Spleen (tissue), 11 donors: Measurements from ENCODE around the gene IGF1R. TPM values are rescaled to one million over a fixed set of nuclear protein-coding genes. Genes with fewer than 3 reads are reported as not detected.

ENCODE experiments used
- DNase-seq: peaks from one replicate; pipeline ENCODE4 v3.0.0-alpha.2; 2020
- H3K27ac ChIP-seq, 8 donors: fragments of 200-600 bp; sonication (generic) in 7 of 8; 1 replicate in 4 of 8; 2 replicates in 4 of 8; pipeline versions ENCODE4 v1.5.0 to v1.8.0; 2016 to 2021; ENCODE audit warnings: inconsistent platforms in 4 of 8, mild to moderate bottlenecking in 4 of 8, moderate library complexity in 1 of 8
- H3K27me3 ChIP-seq, 7 donors: fragments of 200-600 bp; sonication (generic) in 6 of 7; replicated peaks in 1 of 7; 1 replicate in 4 of 7; 2 replicates in 3 of 7; pipeline versions ENCODE4 v1.5.0 to v1.8.0; 2016 to 2021; ENCODE audit warnings: inconsistent platforms in 3 of 7, mild to moderate bottlenecking in 1 of 7
- H3K36me3 ChIP-seq, 6 donors: fragments of 200-600 bp; sonication (generic) in 5 of 6; 1 replicate in 4 of 6; 2 replicates in 2 of 6; pipeline versions ENCODE4 v1.5.0 to v1.8.0; 2016 to 2021; ENCODE audit warnings: inconsistent platforms in 2 of 6
- H3K4me1 ChIP-seq, 6 donors: fragments of 200-600 bp; sonication (generic) in 5 of 6; 1 replicate in 3 of 6; 2 replicates in 3 of 6; pipeline versions ENCODE4 v1.5.0 to v1.8.0; 2016 to 2021; ENCODE audit warnings: inconsistent platforms in 3 of 6
- H3K4me3 ChIP-seq, 8 donors: fragments of 200-600 bp; sonication (generic) in 7 of 8; 1 replicate in 4 of 8; 2 replicates in 4 of 8; pipeline versions ENCODE4 v1.5.0 to v1.8.0; 2016 to 2021; ENCODE audit warnings: inconsistent platforms in 4 of 8, mild to moderate bottlenecking in 4 of 8, moderate library complexity in 2 of 8
- H3K9me3 ChIP-seq, 8 donors: fragments of 200-600 bp; sonication (generic) in 7 of 8; 1 replicate in 4 of 8; 2 replicates in 4 of 8; pipeline versions ENCODE4 v1.5.0 to v1.8.0; 2016 to 2021; ENCODE audit warnings: inconsistent platforms in 4 of 8
- CTCF ChIP-seq, 11 experiments: fragments of 200-600 bp in 7 of 11; fragments of 450-650 bp in 4 of 11; sonication (generic) in 4 of 11; IDR thresholded peaks in 8 of 11; conservative IDR thresholded peaks in 3 of 11; 1 replicate in 7 of 11; 2 replicates in 4 of 11; pipeline versions ENCODE4 v1.4.0 to v1.8.0; 2016 to 2021; ENCODE audit warnings: antibody characterized with exemption in 11 of 11, inconsistent platforms in 4 of 11, mild to moderate bottlenecking in 1 of 11
- POLR2A ChIP-seq, 3 donors: fragments of 450-650 bp; IDR thresholded peaks; one replicate each; pipeline ENCODE4 v1.5.1; 2017; ENCODE audit warnings: antibody characterized with exemption in 3 of 3, mild to moderate bottlenecking in 1 of 3
- POLR2AphosphoS5 ChIP-seq, 3 donors: sonication (generic); formaldehyde crosslinking; IDR thresholded peaks; one replicate each; pipeline ENCODE4 v1.5.1; 2017; ENCODE audit warnings: antibody characterized with exemption in 3 of 3
- WGBS, 5 donors: extraction: QIAGEN DNeasy Blood & Tissue Kit in 3 of 5; methylation state at CpG; one replicate each; pipeline versions ENCODE4 v1.1.5 to v1.1.7; 2013 to 2018; 5-methylcytosine and 5-hydroxymethylcytosine counted together
- intact Hi-C: fragments of 100-400 bp; cut with DNase I; formaldehyde crosslinking; loops from one replicate; pipeline ENCODE4 v1.15.0; 2023; ENCODE audit warnings: low total_unique reads
- polyA plus RNA-seq, 3 donors: library from polyadenylated mRNA; stranded (reverse); fragments of 200-250 nt; gene quantifications; one replicate each; pipeline ENCODE4 v1.2.1, GENCODE V29; 2013
- total RNA-seq, 7 donors: library from RNA; depleted of rRNA in 3 of 7; stranded (reverse); fragments of >200 nt in 3 of 7; fragmentation: NEBNext Ultra II Directional in 4 of 7; extraction: Animal tissue kit (Norgen Biotek cat#: 25700) in 4 of 7; gene quantifications; one replicate each; pipeline versions ENCODE4 v1.1.0 to v1.2.1, GENCODE V29; 2016 to 2021
- donor health status: healthy with polysubstance abuse.
- donor health status: DM: no; HTN: no; CAD: no; lungs with moderate emphysema.
- donor health status: DM: no; HTN: no; CAD: no.
- donor health status: Bipolar disorder and iron deficiency.
- donor health status: healthy.
- donor health status: DM: no; HTN: no; CAD: no.
- donor health status: DM: yes; HTN: yes; CAD: no.

Gene IGF1R
- total and polyA plus RNA-seq, 10 donors = 1.1 to 104 (median 53.1) TPM

DNA sequence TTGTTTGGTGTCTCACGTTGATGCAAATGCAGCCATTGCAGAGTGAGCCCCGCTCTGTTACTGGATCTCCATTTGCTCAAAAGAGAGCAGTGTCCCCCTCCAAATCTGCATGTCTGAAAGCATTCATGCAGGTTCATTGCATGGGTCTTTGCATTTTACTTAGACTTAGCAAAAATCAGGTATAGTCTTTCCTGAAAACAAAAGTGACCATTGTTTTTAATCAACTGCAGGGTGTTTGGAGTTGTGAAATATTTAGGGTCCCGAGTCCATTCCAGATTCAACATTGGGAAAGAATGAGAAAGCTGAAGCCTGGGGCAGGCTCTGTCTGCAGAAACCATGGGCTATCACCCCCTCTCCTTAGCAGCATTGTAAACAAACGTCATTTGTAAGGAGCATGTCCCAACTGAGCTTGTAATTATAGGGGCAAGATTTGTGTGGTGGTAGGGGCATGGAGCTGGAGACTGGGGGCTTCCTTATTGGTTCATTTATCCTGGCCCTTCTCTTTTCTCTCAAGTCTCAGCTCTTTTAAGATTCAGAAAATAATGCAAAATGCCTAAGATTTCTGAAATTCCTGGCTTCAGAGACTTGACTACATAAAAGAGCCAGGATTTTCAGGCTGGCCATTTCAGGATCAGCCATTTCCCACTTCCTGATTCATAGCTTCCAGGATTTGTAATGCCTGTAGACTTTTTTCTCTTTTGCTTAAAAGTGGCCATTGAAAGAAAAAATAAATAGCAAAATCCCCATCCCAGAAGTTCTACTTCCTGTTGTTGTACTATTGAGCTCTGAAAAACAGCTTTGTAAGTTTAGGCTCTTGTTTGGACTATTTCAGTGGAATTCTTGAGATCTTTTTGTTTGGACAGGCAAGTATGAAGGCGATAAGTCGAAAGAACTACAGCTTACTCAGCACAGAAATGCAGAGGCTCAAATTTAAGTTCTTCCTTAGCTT, 23.0 kb downstream of the IGF1R start:
- Histone ChIP-seq H3K4me1 (peaks cover 4 to 55% (median 17%) of the 10 kb centered on the region in 6 donors), H3K27ac (peak overlapping the region in 7 of 8 donors; percentile 31 to 61 (median 45)), H3K9me3 (no peaks in the 10 kb centered on the region), H3K27me3 (no peaks in the 10 kb centered on the region), H3K36me3 (peaks cover 0 to 7% (median 0%) of the 10 kb centered on the region in 6 donors), H3K4me3 (no peak overlapping the region)
- intact Hi-C loops = no loop called here
- no peak for TF ChIP-seq CTCF (IDR thresholded peaks at IDR 0.05 in 8 of 11, conservative IDR thresholded peaks at IDR 0.05 in 3 of 11)
- no peak for TF ChIP-seq POLR2A (IDR thresholded peaks at IDR 0.05)
- no peak for TF ChIP-seq POLR2AphosphoS5 (IDR thresholded peaks at IDR 0.05)
- DNase-seq = no peak
- 65 to 76% (median 74%) methylated on average over 6 of the region's 6 CpGs for WGBS, 5 donors

DNA sequence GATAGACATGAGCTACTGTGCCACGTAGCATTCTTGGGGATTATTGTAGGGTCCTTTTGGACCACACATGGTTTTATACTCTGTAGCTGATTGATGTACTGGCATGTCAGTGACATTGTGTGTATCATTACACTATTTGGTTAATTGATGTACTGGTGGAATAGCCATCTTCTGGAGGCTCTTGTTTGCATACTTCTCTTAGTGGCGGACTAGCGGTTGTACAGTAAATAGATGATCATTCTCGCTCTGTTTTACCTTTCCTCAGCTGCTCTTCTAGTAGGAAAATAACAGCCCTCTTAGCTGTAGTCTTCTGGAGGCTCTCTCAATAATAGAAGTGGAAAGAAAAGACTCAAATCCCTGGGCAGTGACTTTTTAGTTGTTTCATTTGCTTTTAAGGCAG, 24.8 kb downstream of the IGF1R start:
- H3K36me3 ChIP-seq = peaks cover 0 to 7% (median 0%) of the 10 kb centered on the region in 6 donors
- no peak overlapping the region for H3K27ac ChIP-seq
- no peak overlapping the region for H3K4me3 ChIP-seq
- H3K27me3 ChIP-seq = no peaks in the 10 kb centered on the region
- H3K9me3 ChIP-seq = no peaks in the 10 kb centered on the region
- WGBS, 5 donors = 92 to 98% (median 93%) methylated on average over 4 of the region's 4 CpGs
- intact Hi-C loops = no loop called here
- H3K4me1 ChIP-seq = peaks cover 4 to 52% (median 19%) of the 10 kb centered on the region in 6 donors
- TF ChIP-seq CTCF (IDR thresholded peaks at IDR 0.05 in 8 of 11, conservative IDR thresholded peaks at IDR 0.05 in 3 of 11) (no peak), POLR2AphosphoS5 (IDR thresholded peaks at IDR 0.05) (no peak), POLR2A (IDR thresholded peaks at IDR 0.05) (no peak)
- DNase-seq = no peak

DNA sequence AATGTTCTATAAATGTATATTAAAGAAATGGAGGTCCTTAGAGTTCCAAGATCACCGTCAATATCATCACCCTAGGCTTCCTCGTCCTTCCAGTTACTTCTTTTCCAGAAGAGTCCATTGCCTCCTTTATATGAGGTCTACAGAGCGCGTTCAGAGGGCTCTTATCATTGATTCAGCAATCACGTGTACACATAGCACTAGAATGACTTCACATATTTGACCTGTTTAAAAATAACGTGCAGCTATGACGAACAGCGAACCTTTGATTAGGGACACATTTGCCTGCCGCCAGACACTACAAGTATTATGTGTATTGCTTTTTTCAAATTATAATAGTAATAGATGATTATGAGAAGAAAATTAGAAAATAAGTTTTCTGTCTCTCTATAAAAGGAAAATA, 26.0 kb downstream of the IGF1R start:
- intact Hi-C loops = no loop called here
- 90 to 92% (median 92%) methylated on average over 9 of the region's 9 CpGs for WGBS, 5 donors
- DNase-seq = no peak
- Histone ChIP-seq H3K36me3 (peaks cover 0 to 3% (median 0%) of the 10 kb centered on the region in 6 donors), H3K27me3 (no peaks in the 10 kb centered on the region), H3K4me3 (no peak overlapping the region), H3K27ac (no peak overlapping the region), H3K9me3 (no peaks in the 10 kb centered on the region), H3K4me1 (peaks cover 4 to 50% (median 13%) of the 10 kb centered on the region in 6 donors)
- TF ChIP-seq POLR2A (IDR thresholded peaks at IDR 0.05) (no peak), CTCF (IDR thresholded peaks at IDR 0.05 in 8 of 11, conservative IDR thresholded peaks at IDR 0.05 in 3 of 11) (no peak), POLR2AphosphoS5 (IDR thresholded peaks at IDR 0.05) (no peak)

GRCh38 chr15:98676586-98677270, 28.4 kb downstream of the IGF1R start:
- intact Hi-C loops = no loop called here
- Histone ChIP-seq H3K4me3 (no peak overlapping the region), H3K36me3 (no peaks in the 10 kb centered on the region), H3K9me3 (no peaks in the 10 kb centered on the region), H3K27me3 (no peaks in the 10 kb centered on the region), H3K27ac (no peak overlapping the region), H3K4me1 (peaks cover 0 to 35% (median 6%) of the 10 kb centered on the region in 6 donors)
- 84 to 91% (median 89%) methylated on average over 7 of the region's 7 CpGs for WGBS, 5 donors
- DNase-seq = no peak
- TF ChIP-seq POLR2AphosphoS5 (IDR thresholded peaks at IDR 0.05) (no peak), POLR2A (IDR thresholded peaks at IDR 0.05) (no peak), CTCF (IDR thresholded peaks at IDR 0.05 in 8 of 11, conservative IDR thresholded peaks at IDR 0.05 in 3 of 11) (no peak)
